PC-3 (cell line): Measurements from ENCODE around the gene SLC45A1. TPM values are rescaled to one million over a fixed set of nuclear protein-coding genes. Genes with fewer than 3 reads are reported as not detected.

Experiments
- ATAC-seq: fragments of 200-7000 bp; cut with Tn5 transposase; 2 replicates; pipeline ENCODE4 v1.9.1; 2020; ENCODE audit warnings: mild to moderate bottlenecking, moderate library complexity
- BruUV-seq: library from RNA; stranded (reverse); fragments of 400-500 nt; replicated peaks from 2 replicates; lab custom pipeline; 2021; lab: Mats Ljungman, UMichigan
- CTCF ChIA-PET: fragments of 300-600 bp; sonication (Branson Sonifier 250); formaldehyde crosslinking; loops from one replicate; lab custom pipeline; 2022; ENCODE audit warnings: antibody characterized with exemption; lab: Charles Lee
- POLR2A ChIA-PET: fragments of 300-600 bp; sonication (Branson Sonifier 250); formaldehyde crosslinking; loops from one replicate; lab custom pipeline; 2022; ENCODE audit warnings: antibody characterized with exemption; ENCODE audit not compliant: unreplicated experiment; lab: Charles Lee
- DNase-seq: peaks from one replicate; pipeline ENCODE4 v3.0.0-alpha.2; 2015
- H2AFZ ChIP-seq: fragments of 300-600 bp; sonication (generic); 2 replicates; pipeline ENCODE4 v1.6.0; 2016; ENCODE audit warnings: antibody characterized with exemption, low read length
- H3F3A ChIP-seq: fragments of 300-600 bp; sonication (generic); one replicate; pipeline ENCODE4 v1.6.0; 2017; ENCODE audit warnings: antibody characterized with exemption, low read length, control low read depth, mild to moderate bottlenecking; ENCODE audit not compliant: unreplicated experiment
- H3K27ac ChIP-seq: fragments of 300-600 bp; sonication (generic); 2 replicates; pipeline ENCODE4 v1.5.1; 2016; ENCODE audit warnings: mild to moderate bottlenecking, low read length
- H3K27me3 ChIP-seq: fragments of 300-600 bp; sonication (generic); 2 replicates; pipeline ENCODE4 v1.6.1; 2016; ENCODE audit warnings: low read length, mixed read lengths
- H3K36me3 ChIP-seq: fragments of 300-600 bp; sonication (generic); 2 replicates; pipeline ENCODE4 v1.6.1; 2016; ENCODE audit warnings: low read depth, mixed run types, low read length, mixed read lengths
- H3K4me1 ChIP-seq: fragments of 300-600 bp; sonication (generic); 2 replicates; pipeline ENCODE4 v1.5.1; 2016; ENCODE audit warnings: low read length; ENCODE audit not compliant: insufficient read depth
- H3K4me2 ChIP-seq: fragments of 300-600 bp; sonication (generic); 2 replicates; pipeline ENCODE4 v1.6.0; 2016; ENCODE audit warnings: low read length
- H3K4me3 ChIP-seq: fragments of 300-600 bp; sonication (generic); 2 replicates; pipeline ENCODE4 v1.5.1; 2016; ENCODE audit warnings: mild to moderate bottlenecking, low read length, mixed read lengths
- H3K79me2 ChIP-seq: fragments of 300-600 bp; sonication (generic); 2 replicates; pipeline ENCODE4 v1.6.1; 2017; ENCODE audit warnings: low read length, mixed read lengths
- H3K9ac ChIP-seq: fragments of 300-600 bp; sonication (generic); 2 replicates; pipeline ENCODE4 v1.6.0; 2016; ENCODE audit warnings: mild to moderate bottlenecking, low read length
- H3K9me2 ChIP-seq: fragments of 300-600 bp; sonication (generic); replicated peaks from 2 replicates; pipeline ENCODE4 v1.6.1; 2016; ENCODE audit warnings: mixed run types, low read length, mixed read lengths
- H3K9me3 ChIP-seq: fragments of 300-600 bp; sonication (generic); 2 replicates; pipeline ENCODE4 v1.6.1; 2016; ENCODE audit warnings: low read length, mixed read lengths
- H4K20me1 ChIP-seq: fragments of 300-600 bp; sonication (generic); 2 replicates; pipeline ENCODE4 v1.6.1; 2016; ENCODE audit warnings: low read length, mixed read lengths
- CTCF ChIP-seq: fragments of 300-600 bp; sonication (generic); conservative IDR thresholded peaks from 2 replicates; pipeline ENCODE4 v1.5.1; 2017; ENCODE audit warnings: antibody characterized with exemption, low read depth, mild to moderate bottlenecking, low read length
- EZH2 ChIP-seq: fragments of 300-600 bp; sonication (generic); IDR thresholded peaks from one replicate; pipeline ENCODE4 v1.6.1; 2017; ENCODE audit warnings: antibody characterized with exemption, mild to moderate bottlenecking, low read length; ENCODE audit not compliant: unreplicated experiment
- EZH2phosphoT487 ChIP-seq: fragments of 300-600 bp; sonication (generic); IDR thresholded peaks from 2 replicates; pipeline ENCODE4 v1.6.1; 2018; ENCODE audit warnings: mild to moderate bottlenecking, antibody characterized with exemption, low read length, borderline replicate concordance
- intact Hi-C: fragments of 100-400 bp; cut with micrococcal nuclease; formaldehyde crosslinking; loops from 2 replicates; pipeline ENCODE4 v1.9.0; 2023
- total RNA-seq: library from RNA; depleted of rRNA; stranded (reverse); fragments of >200 nt; gene quantifications from 2 replicates; pipeline ENCODE4 v1.2.3, GENCODE V29; 2014

The SLC45A1 gene
- total RNA-seq, 1 experiment from 2014 or later = 0.62 TPM

- TF ChIP-seq EZH2 (no peak), CTCF (no peak), EZH2phosphoT487 (no peak)
- Histone ChIP-seq H3K36me3 (peaks cover 12% of the 10 kb centered on the region), H3K4me3 (no peak overlapping the region), H3K4me2 (no peak overlapping the region), H2AFZ (no peak overlapping the region), H3F3A (no peaks in the 10 kb centered on the region), H3K27me3 (no peaks in the 10 kb centered on the region), H3K9me3 (no peaks in the 10 kb centered on the region), H3K27ac (no peak overlapping the region), H3K9ac (no peak overlapping the region), H3K79me2 (no peaks in the 10 kb centered on the region), H4K20me1 (no peaks in the 10 kb centered on the region), H3K4me1 (no peaks in the 10 kb centered on the region), H3K9me2 (no peaks in the 10 kb centered on the region)
- POLR2A ChIA-PET = no interaction called here
- BruUV-seq = no TSS peak
- ATAC-seq = no peak
- intact Hi-C loops = no loop called here
- DNase-seq = no peak
- CTCF ChIA-PET = no interaction called here
Observed at GRCh38 chr1:8356256-8357209, 38.6 kb downstream of the SLC45A1 start.

GRCh38 chr1:8357329-8358101 lies 39.6 kb downstream of the SLC45A1 start:
- ChIA-PET CTCF (no interaction called here), POLR2A (no interaction called here)
- no peaks in the 10 kb centered on the region for H3K4me1 ChIP-seq
- H2AFZ ChIP-seq = no peak overlapping the region
- no peak overlapping the region for H3K9ac ChIP-seq
- no TSS peak for BruUV-seq
- peaks cover 12% of the 10 kb centered on the region for H3K36me3 ChIP-seq
- H3K9me2 ChIP-seq = no peaks in the 10 kb centered on the region
- H3K4me2 ChIP-seq = no peak overlapping the region
- no peak overlapping the region for H3K4me3 ChIP-seq
- no peaks in the 10 kb centered on the region for H3K79me2 ChIP-seq
- H3K9me3 ChIP-seq = no peaks in the 10 kb centered on the region
- DNase-seq (no peak), ATAC-seq (no peak)
- no peaks in the 10 kb centered on the region for H3F3A ChIP-seq
- H4K20me1 ChIP-seq = no peaks in the 10 kb centered on the region
- H3K27me3 ChIP-seq = no peaks in the 10 kb centered on the region
- no peak for TF ChIP-seq EZH2
- no peak for TF ChIP-seq EZH2phosphoT487
- no peak for TF ChIP-seq CTCF
- no peak overlapping the region for H3K27ac ChIP-seq
- intact Hi-C loops = no loop called here
